HEK293 (cell line): ENCODE results near the gene NELFB.
A peak's percentile ranks its signal among the peaks of the same experiment; 100 is the strongest.

ENCODE experiments used
- BCL11A ChIP-seq: fragments of 450-650 bp; formaldehyde crosslinking; IDR thresholded peaks from 2 replicates; pipeline ENCODE4 v1.5.1; 2016; ENCODE audit warnings: low read depth, missing biosample characterization, missing genetic modification characterization
- GFI1B ChIP-seq: fragments of 450-650 bp; formaldehyde crosslinking; IDR thresholded peaks from 2 replicates; pipeline ENCODE4 v1.5.1; 2016; ENCODE audit warnings: missing biosample characterization, missing genetic modification characterization
- KLF1 ChIP-seq: fragments of 450-650 bp; formaldehyde crosslinking; IDR thresholded peaks from 2 replicates; pipeline ENCODE4 v1.5.1; 2016; ENCODE audit warnings: missing biosample characterization, missing genetic modification characterization
- KLF17 ChIP-seq: fragments of 450-650 bp; formaldehyde crosslinking; IDR thresholded peaks from 2 replicates; pipeline ENCODE4 v1.5.1; 2016; ENCODE audit warnings: missing biosample characterization, missing genetic modification characterization
- KLF7 ChIP-seq: fragments of 450-650 bp; formaldehyde crosslinking; IDR thresholded peaks from 2 replicates; pipeline ENCODE4 v1.5.1; 2016; ENCODE audit warnings: missing biosample characterization, missing genetic modification characterization, borderline replicate concordance
- SCRT1 ChIP-seq: fragments of 450-650 bp; formaldehyde crosslinking; IDR thresholded peaks from 2 replicates; pipeline ENCODE4 v1.5.1; 2016; ENCODE audit warnings: missing biosample characterization, missing genetic modification characterization, borderline replicate concordance
- TRIM28 ChIP-seq: IDR thresholded peaks from 2 replicates; pipeline ENCODE4 v1.6.1; 2011; ENCODE audit warnings: low read length, control low read depth, borderline replicate concordance
- TSHZ1 ChIP-seq: fragments of 450-650 bp; formaldehyde crosslinking; IDR thresholded peaks from 2 replicates; pipeline ENCODE4 v1.5.1; 2016; ENCODE audit warnings: missing biosample characterization, missing genetic modification characterization, borderline replicate concordance
- ZFP3 ChIP-seq: fragments of 450-650 bp; formaldehyde crosslinking; IDR thresholded peaks from 2 replicates; pipeline ENCODE4 v1.5.1; 2016; ENCODE audit warnings: low read depth, missing biosample characterization, missing genetic modification characterization
- ZNF112 ChIP-seq: fragments of 450-650 bp; formaldehyde crosslinking; IDR thresholded peaks from 2 replicates; pipeline ENCODE4 v1.5.0; 2017; ENCODE audit warnings: missing biosample characterization, missing genetic modification characterization
- ZNF114 ChIP-seq: fragments of 450-650 bp; formaldehyde crosslinking; IDR thresholded peaks from 2 replicates; pipeline ENCODE4 v1.5.0; 2017; ENCODE audit warnings: missing biosample characterization, missing genetic modification characterization
- ZNF19 ChIP-seq: fragments of 450-650 bp; formaldehyde crosslinking; IDR thresholded peaks from 2 replicates; pipeline ENCODE4; 2016; ENCODE audit warnings: missing biosample characterization, missing genetic modification characterization, low read depth
- ZNF2 ChIP-seq: fragments of 450-650 bp; formaldehyde crosslinking; IDR thresholded peaks from 2 replicates; pipeline ENCODE4 v1.5.1; 2016; ENCODE audit warnings: missing biosample characterization, missing genetic modification characterization
- ZNF239 ChIP-seq: fragments of 450-650 bp; formaldehyde crosslinking; IDR thresholded peaks from 2 replicates; pipeline ENCODE4 v1.5.1; 2016; ENCODE audit warnings: missing biosample characterization, missing genetic modification characterization
- ZNF292 ChIP-seq: fragments of 450-650 bp; formaldehyde crosslinking; IDR thresholded peaks from 2 replicates; pipeline ENCODE4 v1.5.1; 2016; ENCODE audit warnings: low read depth, missing biosample characterization, missing genetic modification characterization, borderline replicate concordance
- ZNF311 ChIP-seq: fragments of 450-650 bp; formaldehyde crosslinking; IDR thresholded peaks from 2 replicates; pipeline ENCODE4 v1.5.1; 2017; ENCODE audit warnings: missing biosample characterization, missing genetic modification characterization, borderline replicate concordance
- ZNF341 ChIP-seq: fragments of 450-650 bp; formaldehyde crosslinking; IDR thresholded peaks from 2 replicates; pipeline ENCODE4; 2016; ENCODE audit warnings: low read depth, missing biosample characterization, missing genetic modification characterization
- ZNF362 ChIP-seq: fragments of 450-650 bp; formaldehyde crosslinking; IDR thresholded peaks from 2 replicates; pipeline ENCODE4 v1.5.1; 2016; ENCODE audit warnings: missing biosample characterization, missing genetic modification characterization
- ZNF404 ChIP-seq: fragments of 450-650 bp; formaldehyde crosslinking; IDR thresholded peaks from 2 replicates; pipeline ENCODE4 v1.5.1; 2017; ENCODE audit warnings: missing biosample characterization, missing genetic modification characterization
- ZNF426 ChIP-seq: fragments of 450-650 bp; formaldehyde crosslinking; IDR thresholded peaks from 2 replicates; pipeline ENCODE4 v1.5.1; 2017; ENCODE audit warnings: missing biosample characterization, missing genetic modification characterization, mild to moderate bottlenecking, inconsistent platforms, moderate library complexity
- ZNF529 ChIP-seq: fragments of 450-650 bp; formaldehyde crosslinking; IDR thresholded peaks from 2 replicates; pipeline ENCODE4 v1.5.1; 2017; ENCODE audit warnings: missing genetic modification characterization, missing biosample characterization; ENCODE audit not compliant: insufficient replicate concordance
- ZNF544 ChIP-seq: fragments of 450-650 bp; formaldehyde crosslinking; IDR thresholded peaks from 2 replicates; pipeline ENCODE4 v1.5.0; 2017; ENCODE audit warnings: missing biosample characterization, missing genetic modification characterization
- ZNF654 ChIP-seq: fragments of 450-650 bp; formaldehyde crosslinking; IDR thresholded peaks from 2 replicates; pipeline ENCODE4 v1.5.1; 2016; ENCODE audit warnings: low read depth, missing biosample characterization, missing genetic modification characterization
- ZNF76 ChIP-seq: fragments of 450-650 bp; formaldehyde crosslinking; IDR thresholded peaks from 2 replicates; pipeline ENCODE4; 2016; ENCODE audit warnings: low read depth, missing biosample characterization, missing genetic modification characterization, borderline replicate concordance
- ZNF776 ChIP-seq: fragments of 450-650 bp; formaldehyde crosslinking; IDR thresholded peaks from 2 replicates; pipeline ENCODE4 v1.5.0; 2017; ENCODE audit warnings: missing biosample characterization, missing genetic modification characterization, borderline replicate concordance
- ZSCAN18 ChIP-seq: fragments of 450-650 bp; formaldehyde crosslinking; IDR thresholded peaks from 2 replicates; pipeline ENCODE4 v1.5.1; 2016; ENCODE audit warnings: missing biosample characterization, missing genetic modification characterization
- TF ChIP-seq, protein P1 (sequence below): fragments of 450-650 bp; formaldehyde crosslinking; IDR thresholded peaks from 2 replicates; pipeline ENCODE4 v1.5.1; 2016; ENCODE audit warnings: missing biosample characterization, missing genetic modification characterization
- TF ChIP-seq, protein P2 (sequence below): fragments of 450-650 bp; formaldehyde crosslinking; IDR thresholded peaks from 2 replicates; pipeline ENCODE4 v1.5.1; 2016; ENCODE audit warnings: missing biosample characterization, missing genetic modification characterization

The NELFB gene

DNA sequence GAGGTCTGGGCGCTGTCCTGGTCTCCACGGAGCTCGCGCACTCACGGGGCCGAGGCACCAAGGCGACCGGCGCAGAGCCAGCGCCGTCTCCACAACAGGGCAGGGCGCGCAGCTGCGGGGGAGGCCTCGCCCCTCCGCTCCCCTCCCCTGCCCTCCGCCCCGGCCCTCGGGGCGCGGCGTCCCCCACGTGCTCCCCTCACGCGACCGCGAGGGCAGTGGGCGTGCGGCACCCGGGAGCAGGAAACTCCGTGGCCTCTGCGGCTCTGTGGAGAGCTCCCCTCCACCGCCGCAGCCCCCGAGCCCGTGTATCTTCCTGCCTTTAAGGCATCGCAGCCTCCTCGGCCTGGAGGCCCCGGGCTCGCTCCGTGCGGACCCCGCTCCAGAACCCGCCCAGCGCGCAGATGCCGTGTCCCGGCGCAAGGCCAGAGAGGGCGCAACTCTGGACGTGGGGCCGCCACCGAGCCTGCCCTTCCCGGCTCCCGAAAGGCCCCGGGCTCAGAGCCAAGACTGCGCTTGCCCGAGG, 14.7 kb upstream of the NELFB start (continued):
- no peak for TF ChIP-seq ZFP3
- no peak for TF ChIP-seq ZNF776 (tag by site-specific recombination)
- TF ChIP-seq ZNF239 (tag by site-specific recombination), result no peak
- no peak for TF ChIP-seq ZNF654 (tag by site-specific recombination)
- TF ChIP-seq ZNF112 (tag by site-specific recombination), result no peak
- TF ChIP-seq ZNF2 (tag by site-specific recombination), result peak; percentile 87
- peak; percentile 30 for TF ChIP-seq ZNF341 (tag by site-specific recombination)
- TF ChIP-seq ZNF292 (tag by site-specific recombination), result no peak
- TF ChIP-seq ZSCAN18 (tag by site-specific recombination), result no peak
- no peak for TF ChIP-seq GFI1B (tag by site-specific recombination)
- no peak for TF ChIP-seq ZNF529 (tag by site-specific recombination)
- TF ChIP-seq TRIM28, result no peak
- no peak for TF ChIP-seq ZNF19
- TF ChIP-seq ZNF404 (tag by site-specific recombination), result no peak
- no peak for TF ChIP-seq SCRT1 (tag by site-specific recombination)
- no peak for TF ChIP-seq ZNF311
- peak; percentile 96 for TF ChIP-seq KLF17 (tag by site-specific recombination)
- no peak for TF ChIP-seq ZNF362 (tag by site-specific recombination)
- TF ChIP-seq BCL11A (tag by site-specific recombination), result no peak
- TF ChIP-seq ZNF426 (tag by site-specific recombination), result no peak
- TF ChIP-seq TSHZ1 (tag by site-specific recombination), result peak; percentile 63; the same call in 1 of the 2 replicates
- TF ChIP-seq KLF7 (tag by site-specific recombination), result peak; percentile 91
- TF ChIP-seq, protein P1, sequence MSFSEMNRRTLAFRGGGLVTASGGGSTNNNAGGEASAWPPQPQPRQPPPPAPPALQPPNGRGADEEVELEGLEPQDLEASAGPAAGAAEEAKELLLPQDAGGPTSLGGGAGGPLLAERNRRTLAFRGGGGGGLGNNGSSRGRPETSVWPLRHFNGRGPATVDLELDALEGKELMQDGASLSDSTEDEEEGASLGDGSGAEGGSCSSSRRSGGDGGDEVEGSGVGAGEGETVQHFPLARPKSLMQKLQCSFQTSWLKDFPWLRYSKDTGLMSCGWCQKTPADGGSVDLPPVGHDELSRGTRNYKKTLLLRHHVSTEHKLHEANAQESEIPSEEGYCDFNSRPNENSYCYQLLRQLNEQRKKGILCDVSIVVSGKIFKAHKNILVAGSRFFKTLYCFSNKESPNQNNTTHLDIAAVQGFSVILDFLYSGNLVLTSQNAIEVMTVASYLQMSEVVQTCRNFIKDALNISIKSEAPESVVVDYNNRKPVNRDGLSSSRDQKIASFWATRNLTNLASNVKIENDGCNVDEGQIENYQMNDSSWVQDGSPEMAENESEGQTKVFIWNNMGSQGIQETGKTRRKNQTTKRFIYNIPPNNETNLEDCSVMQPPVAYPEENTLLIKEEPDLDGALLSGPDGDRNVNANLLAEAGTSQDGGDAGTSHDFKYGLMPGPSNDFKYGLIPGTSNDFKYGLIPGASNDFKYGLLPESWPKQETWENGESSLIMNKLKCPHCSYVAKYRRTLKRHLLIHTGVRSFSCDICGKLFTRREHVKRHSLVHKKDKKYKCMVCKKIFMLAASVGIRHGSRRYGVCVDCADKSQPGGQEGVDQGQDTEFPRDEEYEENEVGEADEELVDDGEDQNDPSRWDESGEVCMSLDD (tag by site-specific recombination), result peak; percentile 92
- peak; percentile 84; the same call in 1 of the 2 replicates for TF ChIP-seq ZNF76
- TF ChIP-seq, protein P2, sequence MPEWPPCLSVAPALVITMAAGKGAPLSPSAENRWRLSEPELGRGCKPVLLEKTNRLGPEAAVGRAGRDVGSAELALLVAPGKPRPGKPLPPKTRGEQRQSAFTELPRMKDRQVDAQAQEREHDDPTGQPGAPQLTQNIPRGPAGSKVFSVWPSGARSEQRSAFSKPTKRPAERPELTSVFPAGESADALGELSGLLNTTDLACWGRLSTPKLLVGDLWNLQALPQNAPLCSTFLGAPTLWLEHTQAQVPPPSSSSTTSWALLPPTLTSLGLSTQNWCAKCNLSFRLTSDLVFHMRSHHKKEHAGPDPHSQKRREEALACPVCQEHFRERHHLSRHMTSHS (tag by site-specific recombination), result no peak
- no peak for TF ChIP-seq ZNF544 (tag by site-specific recombination)
- TF ChIP-seq KLF1 (tag by site-specific recombination), result peak; percentile 98
- no peak for TF ChIP-seq ZNF114 (tag by site-specific recombination)
